Adrenal gland (tissue), 5 donors: ENCODE measurements around the gene MMP8.

Source experiments
- POLR2A ChIP-seq, 2 donors: fragments of 450-650 bp; IDR thresholded peaks; one replicate each; pipeline ENCODE4 v1.6.1; 2017; ENCODE audit warnings: antibody characterized with exemption in 2 of 2, mild to moderate bottlenecking in 2 of 2, moderate library complexity in 1 of 2
- TF ChIP-seq, protein P1 (sequence below), 6 experiments: fragments of 450-650 bp in 4 of 6; fragments of 200-600 bp in 2 of 6; sonication (generic) in 1 of 6; IDR thresholded peaks; 1 replicate in 5 of 6; 2 replicates in 1 of 6; pipeline versions ENCODE4 v1.5.1 to v1.8.0; 2016 to 2021; ENCODE audit warnings: antibody characterized with exemption in 6 of 6, mild to moderate bottlenecking in 2 of 6, moderate library complexity in 1 of 6
- donor health status: DM: no; HTN: no; CAD: no.

DNA sequence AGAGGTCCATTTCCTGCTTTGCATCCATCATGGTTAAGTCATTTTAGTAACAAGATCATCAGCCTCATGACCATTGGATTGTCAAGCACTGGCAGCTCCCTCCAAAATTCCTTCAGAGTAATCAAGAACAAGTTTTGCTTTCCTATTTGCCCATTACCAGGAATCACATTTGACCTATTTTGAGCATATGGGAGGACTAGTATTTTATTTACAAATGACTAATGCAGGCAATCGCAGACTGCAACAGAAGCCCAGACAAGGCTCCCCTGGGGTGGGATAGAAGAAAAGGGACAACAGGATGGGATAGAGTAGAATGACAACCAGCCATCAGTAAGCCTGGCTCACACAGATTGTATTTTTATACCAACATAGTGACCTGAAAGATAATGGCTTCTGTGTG lies 46.6 kb upstream of the MMP8 start:
- no peak for TF ChIP-seq POLR2A (IDR thresholded peaks at IDR 0.05)
- TF ChIP-seq, protein P1, sequence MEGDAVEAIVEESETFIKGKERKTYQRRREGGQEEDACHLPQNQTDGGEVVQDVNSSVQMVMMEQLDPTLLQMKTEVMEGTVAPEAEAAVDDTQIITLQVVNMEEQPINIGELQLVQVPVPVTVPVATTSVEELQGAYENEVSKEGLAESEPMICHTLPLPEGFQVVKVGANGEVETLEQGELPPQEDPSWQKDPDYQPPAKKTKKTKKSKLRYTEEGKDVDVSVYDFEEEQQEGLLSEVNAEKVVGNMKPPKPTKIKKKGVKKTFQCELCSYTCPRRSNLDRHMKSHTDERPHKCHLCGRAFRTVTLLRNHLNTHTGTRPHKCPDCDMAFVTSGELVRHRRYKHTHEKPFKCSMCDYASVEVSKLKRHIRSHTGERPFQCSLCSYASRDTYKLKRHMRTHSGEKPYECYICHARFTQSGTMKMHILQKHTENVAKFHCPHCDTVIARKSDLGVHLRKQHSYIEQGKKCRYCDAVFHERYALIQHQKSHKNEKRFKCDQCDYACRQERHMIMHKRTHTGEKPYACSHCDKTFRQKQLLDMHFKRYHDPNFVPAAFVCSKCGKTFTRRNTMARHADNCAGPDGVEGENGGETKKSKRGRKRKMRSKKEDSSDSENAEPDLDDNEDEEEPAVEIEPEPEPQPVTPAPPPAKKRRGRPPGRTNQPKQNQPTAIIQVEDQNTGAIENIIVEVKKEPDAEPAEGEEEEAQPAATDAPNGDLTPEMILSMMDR (IDR thresholded peaks at IDR 0.05) = no peak
